Mesendoderm (in vitro differentiated cells): Measurements from ENCODE around the gene ISX.
A peak's percentile ranks its signal among the peaks of the same experiment; 100 is the strongest.
"Not testable (repeated sequence)": the region's sequence is repeated elsewhere in the genome, so short reads cannot be mapped to it uniquely, and the experiment has no call there.

ENCODE experiments used
- DNase-seq: peaks from one replicate; pipeline ENCODE4 v3.0.0; 2013
- H2AK5ac ChIP-seq: 2 replicates; pipeline ENCODE4 v1.6.1; 2013; ENCODE audit warnings: low read length, inconsistent platforms
- H2BK120ac ChIP-seq: 2 replicates; pipeline ENCODE4 v1.6.1; 2013; ENCODE audit warnings: low read depth, mild to moderate bottlenecking, low read length, moderate library complexity, mixed read lengths
- H2BK15ac ChIP-seq: replicated peaks from 2 replicates; pipeline ENCODE4 v1.6.1; 2013; ENCODE audit warnings: low read depth, mild to moderate bottlenecking, moderate library complexity
- H2BK5ac ChIP-seq: 2 replicates; pipeline ENCODE4 v1.6.1; 2013; ENCODE audit warnings: low read length, inconsistent platforms
- H3K18ac ChIP-seq: 2 replicates; pipeline ENCODE4 v1.6.1; 2013; ENCODE audit warnings: mild to moderate bottlenecking, low read length, mixed read lengths
- H3K23ac ChIP-seq: one replicate; pipeline ENCODE4 v1.6.1; 2013; ENCODE audit warnings: low read length
- H3K27ac ChIP-seq: 2 replicates; pipeline ENCODE4 v1.5.1; 2013; ENCODE audit warnings: low read depth, mild to moderate bottlenecking, inconsistent platforms, low read length, moderate library complexity
- H3K27me3 ChIP-seq: 2 replicates; pipeline ENCODE4 v1.6.1; 2013; ENCODE audit warnings: low read length, control low read depth, mild to moderate bottlenecking, inconsistent platforms; ENCODE audit not compliant: insufficient read depth, poor library complexity
- H3K36me3 ChIP-seq: 2 replicates; pipeline ENCODE4 v1.6.1; 2013; ENCODE audit warnings: low read length, inconsistent platforms; ENCODE audit not compliant: control insufficient read depth, insufficient read depth
- H3K4ac ChIP-seq: one replicate; pipeline ENCODE4 v1.6.1; 2013; ENCODE audit warnings: low read depth, mild to moderate bottlenecking, low read length, moderate library complexity
- H3K4me1 ChIP-seq: 2 replicates; pipeline ENCODE4 v1.6.1; 2013; ENCODE audit warnings: low read depth, low read length, inconsistent platforms; ENCODE audit not compliant: control insufficient read depth
- H3K4me2 ChIP-seq: 2 replicates; pipeline ENCODE4 v1.6.1; 2013; ENCODE audit warnings: low read length
- H3K4me3 ChIP-seq: 2 replicates; pipeline ENCODE4 v1.5.1; 2013; ENCODE audit warnings: mild to moderate bottlenecking, low read length
- H3K56ac ChIP-seq: one replicate; pipeline ENCODE4 v1.6.1; 2013; ENCODE audit warnings: low read length
- H3K79me1 ChIP-seq: 2 replicates; pipeline ENCODE4 v1.6.1; 2013; ENCODE audit warnings: low read length, inconsistent platforms
- H3K79me2 ChIP-seq: 2 replicates; pipeline ENCODE4 v1.6.1; 2013; ENCODE audit warnings: mild to moderate bottlenecking, low read length; ENCODE audit not compliant: control insufficient read depth, insufficient read depth
- H3K9ac ChIP-seq: 2 replicates; pipeline ENCODE4 v1.6.1; 2013; ENCODE audit warnings: low read length, inconsistent platforms
- H4K5ac ChIP-seq: one replicate; pipeline ENCODE4 v1.6.1; 2013; ENCODE audit warnings: low read length
- H4K8ac ChIP-seq: one replicate; pipeline ENCODE4 v1.6.1; 2013; ENCODE audit warnings: low read depth, mild to moderate bottlenecking, control low read depth, low read length, moderate library complexity
- WGBS: extraction: QIAGEN DNeasy Blood & Tissue Kit; methylation state at CpG from one replicate; pipeline ENCODE4 v1.1.7; 2013; ENCODE audit warnings: low lambda C conversion rate, missing lambda C conversion rate; ENCODE audit not compliant: insufficient coverage; ENCODE audit errors: extremely low coverage; 5-methylcytosine and 5-hydroxymethylcytosine counted together

The ISX gene

DNA sequence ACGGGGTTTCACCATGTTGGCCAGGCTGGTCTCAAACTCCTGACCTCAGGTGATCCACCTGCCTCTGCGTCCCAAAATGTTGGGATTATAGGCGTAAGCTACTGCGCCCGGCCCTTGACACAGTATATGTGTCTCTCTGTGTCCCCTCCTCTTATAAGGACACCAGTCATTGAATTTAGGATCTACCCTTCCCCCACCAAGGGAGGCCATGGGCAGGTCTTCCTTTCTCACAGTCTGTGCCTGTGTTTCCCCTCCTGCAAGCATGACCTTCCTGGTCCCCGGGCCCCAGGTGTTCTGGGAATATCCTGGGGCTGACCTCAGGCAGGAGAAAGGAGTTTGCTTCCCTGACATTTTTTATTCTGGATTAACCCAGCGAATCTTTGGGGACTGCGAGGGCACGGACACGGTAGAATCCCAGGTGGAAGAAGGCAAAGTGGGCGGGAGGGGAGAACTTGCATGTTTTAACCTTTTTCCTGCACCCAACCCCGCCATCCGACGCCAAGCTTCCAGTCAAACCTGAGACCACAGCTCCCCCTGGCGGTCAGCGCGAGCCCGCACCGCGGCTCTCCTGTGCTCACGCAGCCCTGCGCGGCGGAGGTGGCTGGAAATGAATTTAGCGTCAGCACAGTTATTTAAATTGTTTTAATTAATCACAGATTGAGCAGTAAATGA is 42.1 kb upstream of the ISX start:
- Histone ChIP-seq H3K27me3 (no peaks in the 10 kb centered on the region), H3K79me2 (no peaks in the 10 kb centered on the region), H3K4me2 (no peak overlapping the region), H3K18ac (peak overlapping the region; percentile 57), H3K79me1 (no peaks in the 10 kb centered on the region), H4K5ac (no peak overlapping the region), H3K4ac (peak overlapping the region; percentile 8), H3K4me3 (no peak overlapping the region), H2BK120ac (peak overlapping the region; percentile 50), H3K4me1 (no peaks in the 10 kb centered on the region), H3K27ac (no peak overlapping the region), H3K23ac (no peak overlapping the region), H2AK5ac (no peak overlapping the region), H3K36me3 (no peaks in the 10 kb centered on the region), H2BK15ac (no peak overlapping the region), H3K56ac (peak overlapping the region; percentile 82), H4K8ac (no peak overlapping the region), H2BK5ac (peak overlapping the region; percentile 63), H3K9ac (peak overlapping the region; percentile 58)
- no CpG with 5 or more reads among the region's 25 CpGs for WGBS
- peak; percentile 85 for DNase-seq

- no peak overlapping the region for H2AK5ac ChIP-seq
- H3K4me3 ChIP-seq: no peak overlapping the region
- WGBS: no CpG with 5 or more reads among the region's 16 CpGs
These were observed 41.6 kb upstream of the ISX start for GRCh38 chr22:35024364-35024692.

DNA sequence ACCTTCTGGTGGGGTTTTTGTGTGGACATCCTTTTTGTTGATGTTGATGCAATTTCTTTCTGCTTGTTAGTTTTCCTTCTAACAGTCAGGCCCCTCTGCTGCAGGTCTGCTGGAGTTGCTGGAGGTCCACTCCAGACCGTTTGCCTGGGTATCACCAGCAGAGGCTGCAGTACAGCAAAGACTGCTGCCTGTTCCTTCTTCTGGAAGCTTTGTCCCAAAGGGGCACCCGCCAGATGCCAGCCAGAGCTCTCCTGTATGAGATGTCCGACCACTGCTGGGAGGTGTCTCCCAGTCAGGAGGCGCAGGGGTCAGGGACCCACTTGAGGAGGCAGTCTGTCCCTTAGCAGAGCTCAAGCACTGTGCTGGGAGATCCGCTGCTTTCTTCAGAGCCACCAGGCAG is 35.8 kb upstream of the ISX start:
- not testable (repeated sequence) for H3K79me2 ChIP-seq, H3K27me3 ChIP-seq, H2BK15ac ChIP-seq, H3K4ac ChIP-seq, H3K4me2 ChIP-seq, H2BK5ac ChIP-seq, H4K8ac ChIP-seq, H2AK5ac ChIP-seq, H3K18ac ChIP-seq, H3K4me3 ChIP-seq, H2BK120ac ChIP-seq, DNase-seq, H3K27ac ChIP-seq, H3K56ac ChIP-seq, H4K5ac ChIP-seq, H3K36me3 ChIP-seq, H3K9ac ChIP-seq, H3K4me1 ChIP-seq, H3K23ac ChIP-seq, H3K79me1 ChIP-seq
- no CpG with 5 or more reads among the region's 5 CpGs for WGBS

More at GRCh38 chr22:35024364-35024692, 41.6 kb upstream of the ISX start:
- Histone ChIP-seq H3K79me2 (no peaks in the 10 kb centered on the region), H2BK15ac (no peak overlapping the region), H3K36me3 (no peaks in the 10 kb centered on the region), H2BK120ac (peak overlapping the region; percentile 50), H3K4me1 (no peaks in the 10 kb centered on the region), H3K23ac (no peak overlapping the region), H3K4me2 (no peak overlapping the region), H2BK5ac (peak overlapping the region; percentile 63), H4K8ac (no peak overlapping the region), H3K27ac (no peak overlapping the region), H3K4ac (peak overlapping the region; percentile 8), H3K9ac (peak overlapping the region; percentile 58), H3K27me3 (no peaks in the 10 kb centered on the region), H4K5ac (no peak overlapping the region), H3K56ac (peak overlapping the region; percentile 82), H3K18ac (no peak overlapping the region), H3K79me1 (no peaks in the 10 kb centered on the region)
- DNase-seq: no peak

DNA sequence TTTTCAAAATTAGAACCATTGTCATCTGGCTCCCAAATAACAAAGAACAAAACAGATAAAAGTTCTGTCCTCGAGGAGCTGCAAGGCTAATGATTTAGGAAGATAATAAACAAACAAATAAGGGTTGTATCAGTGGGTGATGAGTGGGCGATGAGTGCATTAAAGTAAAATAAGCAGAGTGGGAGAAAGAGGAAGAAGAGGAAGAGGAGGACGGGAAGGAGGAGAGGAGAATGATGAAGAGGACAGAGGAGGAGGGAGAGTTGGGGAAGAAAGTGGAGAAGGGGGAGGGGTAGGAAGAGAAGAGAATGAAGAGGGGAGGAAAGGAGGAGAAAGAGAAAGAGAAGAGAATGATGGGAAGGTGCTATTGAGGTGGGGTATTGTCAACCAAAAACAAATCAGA is 33.4 kb upstream of the ISX start:
- no peak overlapping the region for H3K18ac ChIP-seq
- no peak for DNase-seq
- no peaks in the 10 kb centered on the region for H3K27me3 ChIP-seq
- H4K5ac ChIP-seq: no peak overlapping the region
- no peak overlapping the region for H4K8ac ChIP-seq
- no peak overlapping the region for H2BK120ac ChIP-seq
- no peak overlapping the region for H3K4me3 ChIP-seq
- no peak overlapping the region for H2BK15ac ChIP-seq
- no peaks in the 10 kb centered on the region for H3K79me1 ChIP-seq
- H3K27ac ChIP-seq: no peak overlapping the region
- H3K56ac ChIP-seq: no peak overlapping the region
- H3K36me3 ChIP-seq: no peaks in the 10 kb centered on the region
- WGBS: no CpG with 5 or more reads among the region's 3 CpGs
- no peak overlapping the region for H2AK5ac ChIP-seq
- H3K4ac ChIP-seq: no peak overlapping the region
- no peaks in the 10 kb centered on the region for H3K4me1 ChIP-seq
- no peak overlapping the region for H2BK5ac ChIP-seq
- H3K23ac ChIP-seq: no peak overlapping the region
- no peak overlapping the region for H3K9ac ChIP-seq
- H3K79me2 ChIP-seq: no peaks in the 10 kb centered on the region
- H3K4me2 ChIP-seq: no peak overlapping the region

GRCh38 chr22:35033635-35034296 is 32.2 kb upstream of the ISX start:
- no peak overlapping the region for H3K27ac ChIP-seq
- H3K36me3 ChIP-seq: no peaks in the 10 kb centered on the region
- no peak overlapping the region for H4K8ac ChIP-seq
- H3K9ac ChIP-seq: no peak overlapping the region
- H3K56ac ChIP-seq: no peak overlapping the region
- H4K5ac ChIP-seq: no peak overlapping the region
- no peaks in the 10 kb centered on the region for H3K79me1 ChIP-seq
- DNase-seq: no peak
- H3K4me3 ChIP-seq: no peak overlapping the region
- H2BK15ac ChIP-seq: no peak overlapping the region
- no peak overlapping the region for H3K4me2 ChIP-seq
- H2BK5ac ChIP-seq: no peak overlapping the region
- no peak overlapping the region for H2BK120ac ChIP-seq
- no peak overlapping the region for H3K23ac ChIP-seq
- no peaks in the 10 kb centered on the region for H3K79me2 ChIP-seq
- no peak overlapping the region for H3K18ac ChIP-seq
- no peak overlapping the region for H2AK5ac ChIP-seq
- H3K27me3 ChIP-seq: no peaks in the 10 kb centered on the region
- no peaks in the 10 kb centered on the region for H3K4me1 ChIP-seq
- WGBS: no CpG with 5 or more reads among the region's 6 CpGs
- H3K4ac ChIP-seq: no peak overlapping the region

DNA sequence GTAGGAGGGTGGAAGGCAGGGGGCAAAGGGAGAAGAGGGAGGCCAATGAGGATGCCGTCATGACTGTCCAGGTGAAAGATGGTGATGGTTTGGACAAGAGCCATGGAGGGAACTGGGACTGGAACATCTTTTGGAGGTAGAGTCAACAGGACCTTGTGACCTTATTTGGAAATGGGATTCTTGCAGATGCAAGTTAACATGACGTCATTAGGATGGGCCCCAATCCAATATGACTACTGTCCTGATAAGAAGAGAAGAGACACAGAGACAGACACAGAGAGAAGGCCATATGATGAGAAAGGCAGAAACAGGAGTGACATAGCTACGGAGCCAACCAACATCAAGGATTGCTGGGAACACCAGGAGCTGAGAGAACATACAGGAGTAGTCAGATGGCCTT is 31.0 kb upstream of the ISX start:
- H4K5ac ChIP-seq: no peak overlapping the region
- H3K18ac ChIP-seq: no peak overlapping the region
- H3K27ac ChIP-seq: no peak overlapping the region
- H3K4ac ChIP-seq: no peak overlapping the region
- no peak overlapping the region for H4K8ac ChIP-seq
- no peaks in the 10 kb centered on the region for H3K79me2 ChIP-seq
- no peak overlapping the region for H2BK15ac ChIP-seq
- no peaks in the 10 kb centered on the region for H3K4me1 ChIP-seq
- H2AK5ac ChIP-seq: no peak overlapping the region
- H2BK120ac ChIP-seq: no peak overlapping the region
- H3K56ac ChIP-seq: no peak overlapping the region
- H3K4me3 ChIP-seq: no peak overlapping the region
- DNase-seq: no peak
- H2BK5ac ChIP-seq: no peak overlapping the region
- H3K79me1 ChIP-seq: no peaks in the 10 kb centered on the region
- no peak overlapping the region for H3K23ac ChIP-seq
- no CpG with 5 or more reads among the region's 3 CpGs for WGBS
- no peak overlapping the region for H3K4me2 ChIP-seq
- no peak overlapping the region for H3K9ac ChIP-seq
- no peaks in the 10 kb centered on the region for H3K27me3 ChIP-seq
- H3K36me3 ChIP-seq: no peaks in the 10 kb centered on the region
